HCT116 (cell line): Measurements from ENCODE around the gene CDCP1. TPM values are rescaled to one million over a fixed set of nuclear protein-coding genes. Genes with fewer than 3 reads are reported as not detected.

Experiments
- ATAC-seq: fragments of 200-7000 bp; cut with Tn5 transposase; 2 replicates; pipeline ENCODE4 v1.9.1; 2020; ENCODE audit warnings: mild to moderate bottlenecking, moderate library complexity
- BruUV-seq: library from RNA; stranded (reverse); fragments of 400-500 nt; replicated peaks from 2 replicates; lab custom pipeline; 2021; lab: Mats Ljungman, UMichigan
- CTCF ChIA-PET: fragments of 300-600 bp; sonication (Branson Sonifier 250); formaldehyde crosslinking; loops from one replicate; lab custom pipeline; 2021; ENCODE audit warnings: antibody characterized with exemption; lab: Charles Lee
- POLR2A ChIA-PET: fragments of 300-600, 350-600 bp; sonication (Branson Sonifier 250); formaldehyde crosslinking; loops from one replicate; lab custom pipeline; 2021; ENCODE audit warnings: antibody characterized with exemption; lab: Charles Lee
- RAD21 ChIA-PET, 2 experiments: fragments of 300-600 bp; sonication (Branson Sonifier 250); formaldehyde crosslinking; loops; one replicate each; lab custom pipeline; 2023; ENCODE audit warnings: low total read pairs in 2 of 2; ENCODE audit not compliant: uncharacterized antibody in 2 of 2, unreplicated experiment in 2 of 2, low non-redundant PET in 1 of 2; lab: Charles Lee
- DNase-seq: peaks from one replicate; pipeline ENCODE4 v3.0.0-alpha.2; 2010; ENCODE audit warnings: low read depth, low spot score
- H2AFZ ChIP-seq: fragments of 200-600 bp; shearing (Covaris generic), sonication (generic); 2 replicates; pipeline ENCODE4 v1.6.1; 2017; ENCODE audit warnings: low read depth, mixed run types, mixed read lengths, antibody characterized with exemption, low read length; ENCODE audit not compliant: poor library complexity, severe bottlenecking
- H3K27ac ChIP-seq: 2 replicates; pipeline ENCODE4 v1.5.1; 2012; ENCODE audit warnings: low read depth, low read length
- H3K27me3 ChIP-seq: fragments of 200-600 bp; sonication (generic); 2 replicates; pipeline ENCODE4 v1.6.1; 2016; ENCODE audit warnings: mixed run types, low read length, mixed read lengths; ENCODE audit not compliant: insufficient read depth
- H3K36me3 ChIP-seq, 2 experiments: fragments of 200-500 bp in 1 of 2; fragments of 200-600 bp in 1 of 2; sonication (Bioruptor generic) in 1 of 2; sonication (generic) in 1 of 2; 2 replicates each; pipeline versions ENCODE4 v1.5.1 to v1.6.1; 2014 to 2016; ENCODE audit warnings: low read length in 2 of 2, inconsistent platforms in 1 of 2, mixed read lengths in 1 of 2, mixed run types in 1 of 2; ENCODE audit not compliant: insufficient read depth in 2 of 2, control insufficient read depth in 1 of 2
- H3K4me1 ChIP-seq, 2 experiments: fragments of 200-600 bp in 1 of 2; sonication (generic) in 1 of 2; 2 replicates each; pipeline versions ENCODE4 v1.5.1 to v1.6.1; 2012 to 2017; ENCODE audit warnings: low read length in 2 of 2, inconsistent platforms in 1 of 2, mild to moderate bottlenecking in 1 of 2, mixed read lengths in 1 of 2, mixed run types in 1 of 2, moderate library complexity in 1 of 2; ENCODE audit not compliant: insufficient read depth in 2 of 2, control insufficient read depth in 1 of 2
- H3K4me2 ChIP-seq: fragments of 200-600 bp; sonication (generic); 2 replicates; pipeline ENCODE4 v1.6.1; 2017; ENCODE audit warnings: mixed run types, low read length, mixed read lengths
- H3K4me3 ChIP-seq, 2 experiments: fragments of 200-600 bp in 1 of 2; sonication (generic) in 1 of 2; replicated peaks in 1 of 2; 2 replicates each; pipeline ENCODE4 v1.5.1; 2011 to 2016; ENCODE audit warnings: low read length in 2 of 2, control low read depth in 1 of 2, low read depth in 1 of 2, mild to moderate bottlenecking in 1 of 2, mixed read lengths in 1 of 2, mixed run types in 1 of 2
- H3K79me2 ChIP-seq: fragments of 200-600 bp; sonication (generic); 2 replicates; pipeline ENCODE4 v1.6.1; 2017; ENCODE audit warnings: mild to moderate bottlenecking, mixed run types, low read length, moderate library complexity, mixed read lengths; ENCODE audit not compliant: insufficient read depth
- H3K9ac ChIP-seq: fragments of 200-600 bp; sonication (generic); 2 replicates; pipeline ENCODE4 v1.6.1; 2016; ENCODE audit warnings: low read length, mixed read lengths
- H3K9me2 ChIP-seq: fragments of 200-600 bp; sonication (generic), shearing (Covaris generic); 2 replicates; pipeline ENCODE4 v1.6.1; 2017; ENCODE audit warnings: mixed run types, mild to moderate bottlenecking, moderate library complexity; ENCODE audit not compliant: insufficient read depth
- H3K9me3 ChIP-seq, 2 experiments: fragments of 200-500 bp in 1 of 2; fragments of 200-600 bp in 1 of 2; sonication (Bioruptor generic) in 1 of 2; sonication (generic) in 1 of 2; 2 replicates each; pipeline ENCODE4 v1.6.1; 2014 to 2017; ENCODE audit warnings: low read length in 2 of 2, mixed read lengths in 2 of 2, inconsistent platforms in 1 of 2, low read depth in 1 of 2, mild to moderate bottlenecking in 1 of 2, mixed run types in 1 of 2, moderate library complexity in 1 of 2; ENCODE audit not compliant: control insufficient read depth in 1 of 2, insufficient read depth in 1 of 2
- H4K20me1 ChIP-seq: fragments of 200-600 bp; sonication (generic), shearing (Covaris generic); 2 replicates; pipeline ENCODE4 v1.6.1; 2017; ENCODE audit warnings: mixed run types, mild to moderate bottlenecking, moderate library complexity; ENCODE audit not compliant: insufficient read depth
- ATF3 ChIP-seq: IDR thresholded peaks from 2 replicates; pipeline ENCODE4 v1.6.1; 2012
- CTCF ChIP-seq, 3 experiments: fragments of 200-600 bp in 1 of 3; sonication (generic) in 1 of 3; IDR thresholded peaks in 2 of 3; conservative IDR thresholded peaks in 1 of 3; 2 replicates each; pipeline ENCODE4 v1.5.1; 2012 to 2017; ENCODE audit warnings: low read depth in 2 of 3, low read length in 2 of 3, antibody characterized with exemption in 1 of 3, borderline replicate concordance in 1 of 3, control low read depth in 1 of 3, mild to moderate bottlenecking in 1 of 3, mixed read lengths in 1 of 3, mixed run types in 1 of 3, moderate library complexity in 1 of 3; ENCODE audit not compliant: insufficient read depth in 1 of 3
- ELF1 ChIP-seq: IDR thresholded peaks from 2 replicates; pipeline ENCODE4 v1.6.1; 2012; ENCODE audit warnings: low read depth, borderline replicate concordance
- FOSL1 ChIP-seq: IDR thresholded peaks from 2 replicates; pipeline ENCODE4 v1.6.1; 2012; ENCODE audit warnings: low read depth
- JUND ChIP-seq: IDR thresholded peaks from 2 replicates; pipeline ENCODE4 v1.6.1; 2012
- RAD21 ChIP-seq: IDR thresholded peaks from 2 replicates; pipeline ENCODE4 v1.6.1; 2012; ENCODE audit warnings: low read depth, mild to moderate bottlenecking
- REST ChIP-seq: IDR thresholded peaks from 2 replicates; pipeline ENCODE4 v1.6.1; 2012; ENCODE audit warnings: low read depth
- SIN3A ChIP-seq: IDR thresholded peaks from 2 replicates; pipeline ENCODE4 v1.6.1; 2012; ENCODE audit warnings: low read depth
- SRF ChIP-seq: IDR thresholded peaks from 2 replicates; pipeline ENCODE4 v1.6.1; 2012; ENCODE audit warnings: low read depth
- ZBTB33 ChIP-seq: IDR thresholded peaks from 2 replicates; pipeline ENCODE4 v1.6.1; 2011; ENCODE audit warnings: mild to moderate bottlenecking, low read length, moderate library complexity; ENCODE audit not compliant: insufficient replicate concordance; ENCODE audit errors: extremely low read depth
- ZFX ChIP-seq: fragments of 450-650 bp; IDR thresholded peaks from 2 replicates; pipeline ENCODE4 v1.6.1; 2017
- ZNF274 ChIP-seq: fragments of 200-500 bp; sonication (Bioruptor generic); IDR thresholded peaks from 2 replicates; pipeline ENCODE4 v1.6.1; 2014; ENCODE audit warnings: mild to moderate bottlenecking, low read depth, low read length, inconsistent platforms
- intact Hi-C: fragments of 100-400 bp; cut with micrococcal nuclease; formaldehyde crosslinking; loops from 2 replicates; pipeline ENCODE4 v1.10.0; 2022
- total RNA-seq: library from RNA; stranded (reverse); gene quantifications from one replicate; pipeline ENCODE4 v1.2.1, GENCODE V29; 2021; ENCODE audit not compliant: unreplicated experiment

The CDCP1 gene
- total RNA-seq, 1 experiment from 2014 or later, result 196 TPM

GRCh38 chr3:45060165-45060892 lies 85.8 kb downstream of the CDCP1 start:
- no peaks in the 10 kb centered on the region for H4K20me1 ChIP-seq
- no peak overlapping the region for H3K9ac ChIP-seq
- no peaks in the 10 kb centered on the region for H3K79me2 ChIP-seq
- ATAC-seq (no peak), DNase-seq (no peak)
- ChIA-PET RAD21 (no interaction called here), POLR2A (no interaction called here), CTCF (interaction anchor here (1.4 kb wide), 1 partner anchor 20 kb away, joined by 3 read pairs; no protein-coding TSS in a partner anchor)
- BruUV-seq, result no TSS peak
- H3K4me3 ChIP-seq, result no peak overlapping the region
- no peaks in the 10 kb centered on the region for H3K36me3 ChIP-seq
- no peak overlapping the region for H3K27ac ChIP-seq
- no peak for TF ChIP-seq ZFX
- no peak for TF ChIP-seq JUND
- TF ChIP-seq RAD21, result no peak
- TF ChIP-seq SRF, result no peak
- TF ChIP-seq ATF3, result no peak
- no peak for TF ChIP-seq REST
- TF ChIP-seq ZNF274, result no peak
- TF ChIP-seq ZBTB33, result no peak
- TF ChIP-seq FOSL1, result no peak
- no peak for TF ChIP-seq CTCF (IDR thresholded peaks at IDR 0.05 in 2 of 3, conservative IDR thresholded peaks at IDR 0.05 in 1 of 3; ENCODE audit: borderline replicate concordance in 1 of 3, insufficient read depth in 1 of 3, low read depth in 2 of 3, low read length in 2 of 3)
- no peak for TF ChIP-seq ELF1
- no peak for TF ChIP-seq SIN3A
- no peaks in the 10 kb centered on the region for H3K27me3 ChIP-seq
- no peaks in the 10 kb centered on the region for H3K9me2 ChIP-seq
- peaks cover 25 to 46% of the 10 kb centered on the region in 2 experiments; a peak in 3 of 4 replicates for H3K4me1 ChIP-seq
- H3K9me3 ChIP-seq, result no peaks in the 10 kb centered on the region
- H3K4me2 ChIP-seq, result no peak overlapping the region
- intact Hi-C loops, result no loop called here
- H2AFZ ChIP-seq, result no peak overlapping the region
